ENCODE results near the gene BMPR1A.

The BMPR1A gene

GRCh38 chr10:86825366-86825765 lies 68.9 kb downstream of the BMPR1A start:
- H3K27ac ChIP-seq (ENCODE audit: low read depth, low read length) = no peak overlapping the region
- no peaks in the 10 kb centered on the region for H3K36me3 ChIP-seq (ENCODE audit: control insufficient read depth, low read length)
- no peaks in the 10 kb centered on the region for H3K79me2 ChIP-seq (ENCODE audit: control insufficient read depth, low read length)
- H4K20me1 ChIP-seq (ENCODE audit: control insufficient read depth, insufficient read depth, low read depth, low read length) = no peaks in the 10 kb centered on the region
- H3K27me3 ChIP-seq (ENCODE audit: control insufficient read depth, low read length) = peaks cover 6% of the 10 kb centered on the region; the same call in 1 of the 2 replicates
- H3K4me3 ChIP-seq (ENCODE audit: low read length) = no peak overlapping the region
- no peak overlapping the region for H3K4me2 ChIP-seq (ENCODE audit: low read length)
- no peaks in the 10 kb centered on the region for H3K9me2 ChIP-seq (replicated peaks; ENCODE audit: control insufficient read depth, low read length)
- TF ChIP-seq EZH2phosphoT487 (IDR thresholded peaks at IDR 0.05; ENCODE audit: borderline replicate concordance, low read length) (no peak), CTCF (IDR thresholded peaks at IDR 0.05; ENCODE audit: low read depth, low read length, poor library complexity, severe bottlenecking) (no peak)
- H3K4me1 ChIP-seq (ENCODE audit: control insufficient read depth, low read length) = no peaks in the 10 kb centered on the region
- no peaks in the 10 kb centered on the region for H3K9me3 ChIP-seq (ENCODE audit: control insufficient read depth, insufficient read depth, low read length)
- H3F3A ChIP-seq (ENCODE audit: control insufficient read depth, insufficient read depth) = no peaks in the 10 kb centered on the region

DNA sequence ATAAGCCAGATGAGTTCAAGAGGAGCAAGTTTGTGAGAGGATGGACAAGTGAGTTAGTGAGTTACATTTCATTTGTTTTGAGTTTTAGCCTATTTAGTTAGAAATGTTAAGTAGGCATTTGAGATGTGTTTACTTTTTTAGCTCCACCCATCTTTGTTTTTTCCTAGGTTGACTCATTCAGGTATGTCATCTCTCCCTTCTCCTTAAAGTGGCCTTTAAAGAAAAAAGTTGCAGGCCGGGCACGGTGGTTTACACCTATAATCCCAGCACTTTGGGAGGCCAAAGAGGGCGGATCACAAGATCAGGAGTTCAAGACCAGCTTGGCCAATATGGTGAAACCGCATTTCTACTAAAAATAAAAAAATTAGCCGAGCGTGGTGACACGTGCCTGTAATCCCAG lies 71.2 kb downstream of the BMPR1A start:
- no peaks in the 10 kb centered on the region for H3K9me3 ChIP-seq (ENCODE audit: control insufficient read depth, insufficient read depth, low read length)
- no peaks in the 10 kb centered on the region for H3K4me1 ChIP-seq (ENCODE audit: control insufficient read depth, low read length)
- no peaks in the 10 kb centered on the region for H3K9me2 ChIP-seq (replicated peaks; ENCODE audit: control insufficient read depth, low read length)
- H4K20me1 ChIP-seq (ENCODE audit: control insufficient read depth, insufficient read depth, low read depth, low read length) = no peaks in the 10 kb centered on the region
- H3F3A ChIP-seq (ENCODE audit: control insufficient read depth, insufficient read depth) = no peaks in the 10 kb centered on the region
- peaks cover 6% of the 10 kb centered on the region; the same call in 1 of the 2 replicates for H3K27me3 ChIP-seq (ENCODE audit: control insufficient read depth, low read length)
- no peak overlapping the region for H3K4me2 ChIP-seq (ENCODE audit: low read length)
- TF ChIP-seq CTCF (IDR thresholded peaks at IDR 0.05; ENCODE audit: low read depth, low read length, poor library complexity, severe bottlenecking) (no peak), EZH2phosphoT487 (IDR thresholded peaks at IDR 0.05; ENCODE audit: borderline replicate concordance, low read length) (no peak)
- H3K36me3 ChIP-seq (ENCODE audit: control insufficient read depth, low read length) = no peaks in the 10 kb centered on the region
- no peak overlapping the region for H3K4me3 ChIP-seq (ENCODE audit: low read length)
- H3K79me2 ChIP-seq (ENCODE audit: control insufficient read depth, low read length) = no peaks in the 10 kb centered on the region
- H3K27ac ChIP-seq (ENCODE audit: low read depth, low read length) = no peak overlapping the region

DNA sequence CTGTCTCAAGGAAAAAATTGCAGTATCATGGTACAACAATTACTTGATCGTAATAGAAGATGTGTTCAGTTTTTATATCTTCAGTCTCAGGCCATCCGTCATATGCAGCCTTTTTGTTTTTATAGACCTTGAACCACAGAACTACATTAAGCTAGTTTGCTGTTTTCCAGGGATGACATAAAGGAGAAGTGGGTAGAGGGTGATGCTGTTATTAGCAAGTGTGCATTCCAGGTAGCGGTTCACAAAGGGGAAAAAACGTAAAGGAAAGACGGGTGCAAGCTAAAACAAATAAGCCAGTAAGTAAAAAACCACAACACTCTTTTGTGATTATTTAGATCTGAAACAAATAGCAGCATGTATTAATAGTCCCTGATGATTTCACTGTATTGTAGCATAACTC lies 71.7 kb downstream of the BMPR1A start:
- Histone ChIP-seq H3K9me3 (ENCODE audit: control insufficient read depth, insufficient read depth, low read length) (no peaks in the 10 kb centered on the region), H3K4me3 (ENCODE audit: low read length) (no peak overlapping the region), H3K4me1 (ENCODE audit: control insufficient read depth, low read length) (no peaks in the 10 kb centered on the region), H3F3A (ENCODE audit: control insufficient read depth, insufficient read depth) (no peaks in the 10 kb centered on the region), H3K27me3 (ENCODE audit: control insufficient read depth, low read length) (peaks cover 6% of the 10 kb centered on the region; the same call in 1 of the 2 replicates), H3K4me2 (ENCODE audit: low read length) (no peak overlapping the region), H3K9me2 (replicated peaks; ENCODE audit: control insufficient read depth, low read length) (no peaks in the 10 kb centered on the region), H3K36me3 (ENCODE audit: control insufficient read depth, low read length) (no peaks in the 10 kb centered on the region), H3K79me2 (ENCODE audit: control insufficient read depth, low read length) (no peaks in the 10 kb centered on the region), H3K27ac (ENCODE audit: low read depth, low read length) (no peak overlapping the region), H4K20me1 (ENCODE audit: control insufficient read depth, insufficient read depth, low read depth, low read length) (no peaks in the 10 kb centered on the region)
- no peak for TF ChIP-seq CTCF (IDR thresholded peaks at IDR 0.05; ENCODE audit: low read depth, low read length, poor library complexity, severe bottlenecking)
- no peak for TF ChIP-seq EZH2phosphoT487 (IDR thresholded peaks at IDR 0.05; ENCODE audit: borderline replicate concordance, low read length)

Data from DOHH2 (cell line).